Liver (tissue), 3 donors: ENCODE results near the gene CNTN1.

Experiments used
- CTCF ChIP-seq: fragments of 150-350 bp; IDR thresholded peaks from 2 replicates; pipeline ENCODE4 v1.5.1; 2017; ENCODE audit warnings: improper control_type of control experiment, low read depth, low read length; ENCODE audit not compliant: missing input control
- FOXA1 ChIP-seq: IDR thresholded peaks from 2 replicates; pipeline ENCODE4 v1.6.1; 2016; ENCODE audit warnings: antibody characterized with exemption
- FOXA2 ChIP-seq: IDR thresholded peaks from 2 replicates; pipeline ENCODE4 v1.6.1; 2016; ENCODE audit warnings: antibody characterized with exemption
- HNF4A ChIP-seq, 2 donors: conservative IDR thresholded peaks; 2 replicates each; pipeline ENCODE4 v1.6.1; 2016; ENCODE audit warnings: antibody characterized with exemption in 2 of 2, mild to moderate bottlenecking in 2 of 2
- HNF4G ChIP-seq: IDR thresholded peaks from 2 replicates; pipeline ENCODE4 v1.6.1; 2016; ENCODE audit warnings: antibody characterized with exemption
- JUND ChIP-seq, 2 donors: IDR thresholded peaks; 2 replicates each; pipeline ENCODE4 v1.6.1; 2016; ENCODE audit warnings: antibody characterized with exemption in 2 of 2
- MAX ChIP-seq: IDR thresholded peaks from 2 replicates; pipeline ENCODE4 v1.6.1; 2016; ENCODE audit warnings: antibody characterized with exemption
- RAD21 ChIP-seq, 2 donors: IDR thresholded peaks; 2 replicates each; pipeline ENCODE4 v1.6.1; 2016; ENCODE audit warnings: antibody characterized with exemption in 2 of 2, mild to moderate bottlenecking in 2 of 2
- REST ChIP-seq: IDR thresholded peaks from 2 replicates; pipeline ENCODE4 v1.6.1; 2016; ENCODE audit warnings: antibody characterized with exemption, mild to moderate bottlenecking
- SP1 ChIP-seq: IDR thresholded peaks from 2 replicates; pipeline ENCODE4 v1.6.1; 2018; ENCODE audit warnings: antibody characterized with exemption, mild to moderate bottlenecking
- TAF1 ChIP-seq: conservative IDR thresholded peaks from 2 replicates; pipeline ENCODE4 v1.6.1; 2016; ENCODE audit warnings: antibody characterized with exemption, mild to moderate bottlenecking
- YY1 ChIP-seq: IDR thresholded peaks from 2 replicates; pipeline ENCODE4 v1.6.1; 2016; ENCODE audit warnings: antibody characterized with exemption, mild to moderate bottlenecking
- ZBTB33 ChIP-seq: IDR thresholded peaks from 2 replicates; pipeline ENCODE4 v1.6.1; 2016; ENCODE audit warnings: antibody characterized with exemption
- TF ChIP-seq, protein P1 (sequence below): IDR thresholded peaks from 2 replicates; pipeline ENCODE4 v1.6.1; 2016; ENCODE audit warnings: antibody characterized with exemption
- donor health status: healthy.
- donor health status: healthy.

DNA sequence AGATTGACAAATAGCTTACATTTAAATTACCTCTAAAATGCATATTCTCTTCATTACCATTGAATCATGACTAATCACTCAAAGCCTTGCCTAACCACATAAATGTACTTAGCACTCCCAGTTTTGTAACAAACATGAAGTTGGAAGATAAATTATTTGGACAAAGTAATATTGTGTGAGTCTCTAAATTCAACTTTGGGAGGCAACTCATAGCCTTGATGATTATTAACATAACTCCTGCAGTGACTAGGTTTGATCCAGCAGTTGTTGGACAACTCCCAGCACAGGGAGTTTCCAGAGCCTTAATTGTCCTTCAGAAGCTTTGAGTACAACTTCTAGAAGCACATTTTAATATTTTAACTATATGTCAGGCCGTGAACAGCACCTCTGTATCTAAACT lies 342.4 kb downstream of the CNTN1 start:
- no peak for TF ChIP-seq CTCF
- TF ChIP-seq, protein P1, sequence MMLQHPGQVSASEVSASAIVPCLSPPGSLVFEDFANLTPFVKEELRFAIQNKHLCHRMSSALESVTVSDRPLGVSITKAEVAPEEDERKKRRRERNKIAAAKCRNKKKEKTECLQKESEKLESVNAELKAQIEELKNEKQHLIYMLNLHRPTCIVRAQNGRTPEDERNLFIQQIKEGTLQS = no peak
- TF ChIP-seq FOXA2 = no peak
- no peak for TF ChIP-seq REST
- no peak for TF ChIP-seq JUND (IDR thresholded peaks at IDR 0.05)
- no peak for TF ChIP-seq MAX
- TF ChIP-seq HNF4A (conservative IDR thresholded peaks at IDR 0.05) = no peak
- no peak for TF ChIP-seq FOXA1
- no peak for TF ChIP-seq ZBTB33
- no peak for TF ChIP-seq SP1
- TF ChIP-seq TAF1 = no peak
- TF ChIP-seq RAD21 (IDR thresholded peaks at IDR 0.05) = no peak
- no peak for TF ChIP-seq HNF4G
- TF ChIP-seq YY1 = no peak
